ENCODE measurements around the gene CD3D. TPM values are rescaled to one million over a fixed set of nuclear protein-coding genes. Genes with fewer than 3 reads are reported as not detected.
A peak's percentile ranks its signal among the peaks of the same experiment; 100 is the strongest.

Gene CD3D
- total and polyA plus RNA-seq, 2 donors: 0.69 to 5.6 TPM

DNA sequence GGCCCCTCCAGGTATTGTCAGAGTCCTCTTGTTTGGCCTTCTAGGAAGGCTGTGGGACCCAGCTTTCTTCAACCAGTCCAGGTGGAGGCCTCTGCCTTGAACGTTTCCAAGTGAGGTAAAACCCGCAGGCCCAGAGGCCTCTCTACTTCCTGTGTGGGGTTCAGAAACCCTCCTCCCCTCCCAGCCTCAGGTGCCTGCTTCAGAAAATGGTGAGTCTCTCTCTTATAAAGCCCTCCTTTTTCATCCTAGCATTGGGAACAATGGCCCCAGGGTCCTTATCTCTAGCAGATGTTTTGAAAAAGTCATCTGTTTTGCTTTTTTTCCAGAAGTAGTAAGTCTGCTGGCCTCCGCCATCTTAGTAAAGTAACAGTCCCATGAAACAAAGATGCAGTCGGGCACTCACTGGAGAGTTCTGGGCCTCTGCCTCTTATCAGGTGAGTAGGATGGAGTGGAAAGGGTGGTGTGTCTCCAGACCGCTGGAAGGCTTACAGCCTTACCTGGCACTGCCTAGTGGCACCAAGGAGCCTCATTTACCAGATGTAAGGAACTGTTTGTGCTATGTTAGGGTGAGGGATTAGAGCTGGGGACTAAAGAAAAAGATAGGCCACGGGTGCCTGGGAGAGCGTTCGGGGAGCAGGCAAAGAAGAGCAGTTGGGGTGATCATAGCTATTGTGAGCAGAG is 37.8 kb downstream of the CD3D start, which contains the start of gene CD3E:
TSS of gene CD3E (plus strand) at position 163 of the 681 bp plus-strand sequence. CDS start at position 386, 223 bp downstream.
- Histone ChIP-seq H3K4me3 (ENCODE audit: low read depth, low read length) (peak within 1 kb of the TSS; percentile 0), H3K36me3 (ENCODE audit: insufficient read depth) (no peaks in the 10 kb centered on the region), H3K27ac (ENCODE audit: low read depth) (peak within 1 kb of the TSS; percentile 12), H3K4me1 (ENCODE audit: insufficient read depth) (no peaks in the 10 kb centered on the region)
- 72% methylated on average over 8 of the region's 8 CpGs for WGBS
- no peak for DNase-seq (ENCODE audit: extremely low spot score)

DNA sequence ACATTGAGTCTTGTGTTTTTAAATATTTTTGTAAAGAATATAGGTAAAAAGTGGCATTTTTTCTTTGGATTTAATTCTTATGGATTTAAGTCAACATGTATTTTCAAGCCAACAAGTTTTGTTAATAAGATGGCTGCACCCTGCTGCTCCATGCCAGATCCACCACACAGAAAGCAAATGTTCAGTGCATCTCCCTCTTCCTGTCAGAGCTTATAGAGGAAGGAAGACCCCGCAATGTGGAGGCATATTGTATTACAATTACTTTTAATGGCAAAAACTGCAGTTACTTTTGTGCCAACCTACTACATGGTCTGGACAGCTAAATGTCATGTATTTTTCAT is 38.3 kb downstream of the CD3D start:
- no peak overlapping the region for H3K27ac ChIP-seq (ENCODE audit: low read depth)
- no peaks in the 10 kb centered on the region for H3K36me3 ChIP-seq (ENCODE audit: insufficient read depth)
- no peaks in the 10 kb centered on the region for H3K4me1 ChIP-seq (ENCODE audit: insufficient read depth)
- 86% methylated on average over 1 of the region's 1 CpG for WGBS
- H3K4me3 ChIP-seq (ENCODE audit: low read depth, low read length): no peak overlapping the region
- DNase-seq (ENCODE audit: extremely low spot score): no peak

DNA sequence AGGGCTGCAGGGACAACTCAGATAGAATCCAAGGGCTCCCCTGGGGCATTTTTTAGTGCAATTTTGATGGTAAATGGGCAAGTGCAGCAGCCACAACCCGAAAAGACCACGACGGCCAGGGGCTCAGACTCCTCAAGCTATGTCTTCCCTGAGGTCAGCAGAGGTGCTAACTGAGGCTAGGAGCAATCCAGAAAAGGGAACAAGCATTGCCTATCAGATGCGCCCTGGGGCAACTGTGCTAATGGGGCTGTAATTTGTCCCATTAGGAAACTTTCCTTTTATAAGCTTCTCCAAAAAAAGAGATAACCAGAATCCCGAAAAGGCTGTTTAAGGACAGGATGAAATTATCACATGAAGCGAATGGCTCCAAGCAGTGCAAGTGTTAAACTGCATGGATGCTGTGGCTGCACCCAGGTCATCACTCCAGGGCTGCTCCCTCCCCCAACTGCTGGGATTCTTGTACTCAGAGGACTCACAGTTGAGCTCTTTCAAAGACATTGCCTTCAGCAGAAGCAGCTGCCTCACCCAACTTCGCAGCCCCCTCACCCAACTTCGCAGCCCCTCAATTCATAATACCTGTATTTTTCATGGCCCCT is 40.8 kb downstream of the CD3D start:
- Histone ChIP-seq H3K36me3 (ENCODE audit: insufficient read depth) (no peaks in the 10 kb centered on the region), H3K4me3 (ENCODE audit: low read depth, low read length) (no peak overlapping the region), H3K27ac (ENCODE audit: low read depth) (no peak overlapping the region), H3K4me1 (ENCODE audit: insufficient read depth) (no peaks in the 10 kb centered on the region)
- 63% methylated on average over 8 of the region's 8 CpGs for WGBS
- no peak for DNase-seq (ENCODE audit: extremely low spot score)

- DNase-seq (ENCODE audit: extremely low spot score): no peak
Observed at GRCh38 chr11:118295815-118296454, 46.6 kb downstream of the CD3D start.

DNA sequence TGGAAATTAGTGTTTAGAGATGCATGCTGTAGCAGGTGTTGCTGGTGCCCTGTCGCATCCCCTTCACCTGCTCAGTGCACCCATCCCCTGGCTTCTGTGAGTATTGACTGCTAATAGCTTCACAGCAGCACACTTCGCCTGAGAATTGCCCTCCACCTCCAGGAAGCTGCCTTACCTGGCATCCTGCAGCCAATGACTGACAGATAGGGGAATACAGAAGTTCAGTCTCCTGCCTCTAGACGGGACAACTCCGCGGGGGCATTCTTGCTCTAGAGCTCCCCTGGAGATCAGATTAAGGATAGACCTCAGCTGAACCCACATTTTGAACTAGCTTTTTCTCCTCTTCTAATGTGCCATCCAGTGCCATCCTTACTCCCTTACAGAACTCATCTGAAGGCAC is 47.3 kb downstream of the CD3D start:
- 46% methylated on average over 5 of the region's 5 CpGs for WGBS
- DNase-seq (ENCODE audit: extremely low spot score): no peak
- no peak overlapping the region for H3K4me3 ChIP-seq (ENCODE audit: low read depth, low read length)
- H3K36me3 ChIP-seq (ENCODE audit: insufficient read depth): no peaks in the 10 kb centered on the region
- H3K4me1 ChIP-seq (ENCODE audit: insufficient read depth): no peaks in the 10 kb centered on the region
- H3K27ac ChIP-seq (ENCODE audit: low read depth): no peak overlapping the region

More at GRCh38 chr11:118295815-118296454, 46.6 kb downstream of the CD3D start:
- WGBS: 72% methylated on average over 3 of the region's 3 CpGs
- no peaks in the 10 kb centered on the region for H3K36me3 ChIP-seq (ENCODE audit: insufficient read depth)
- H3K27ac ChIP-seq (ENCODE audit: low read depth): no peak overlapping the region
- no peak overlapping the region for H3K4me3 ChIP-seq (ENCODE audit: low read depth, low read length)
- H3K4me1 ChIP-seq (ENCODE audit: insufficient read depth): no peaks in the 10 kb centered on the region

DNA sequence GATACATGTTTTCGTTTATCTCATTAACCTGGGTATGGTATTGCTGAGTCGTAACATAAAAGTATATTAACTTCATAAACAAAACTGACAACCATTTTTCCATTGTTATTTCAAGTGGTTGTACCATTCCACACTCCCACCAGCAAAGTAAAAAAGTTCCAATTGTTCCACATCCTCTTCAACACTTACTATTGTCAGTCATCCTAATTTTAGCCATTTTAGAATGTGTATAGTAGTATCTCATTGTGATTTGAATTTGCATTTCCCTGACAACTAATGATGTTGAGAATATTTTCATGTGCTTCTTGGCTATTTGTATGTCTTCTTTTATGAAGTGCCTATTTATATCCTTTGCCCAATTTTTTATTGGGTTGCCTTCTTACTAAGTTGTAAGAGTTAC is 48.5 kb downstream of the CD3D start:
- Histone ChIP-seq H3K36me3 (ENCODE audit: insufficient read depth) (no peaks in the 10 kb centered on the region), H3K27ac (ENCODE audit: low read depth) (no peak overlapping the region), H3K4me1 (ENCODE audit: insufficient read depth) (no peaks in the 10 kb centered on the region), H3K4me3 (ENCODE audit: low read depth, low read length) (no peak overlapping the region)
- no peak for DNase-seq (ENCODE audit: extremely low spot score)
- WGBS: 86% methylated on average over 2 of the region's 2 CpGs

DNA sequence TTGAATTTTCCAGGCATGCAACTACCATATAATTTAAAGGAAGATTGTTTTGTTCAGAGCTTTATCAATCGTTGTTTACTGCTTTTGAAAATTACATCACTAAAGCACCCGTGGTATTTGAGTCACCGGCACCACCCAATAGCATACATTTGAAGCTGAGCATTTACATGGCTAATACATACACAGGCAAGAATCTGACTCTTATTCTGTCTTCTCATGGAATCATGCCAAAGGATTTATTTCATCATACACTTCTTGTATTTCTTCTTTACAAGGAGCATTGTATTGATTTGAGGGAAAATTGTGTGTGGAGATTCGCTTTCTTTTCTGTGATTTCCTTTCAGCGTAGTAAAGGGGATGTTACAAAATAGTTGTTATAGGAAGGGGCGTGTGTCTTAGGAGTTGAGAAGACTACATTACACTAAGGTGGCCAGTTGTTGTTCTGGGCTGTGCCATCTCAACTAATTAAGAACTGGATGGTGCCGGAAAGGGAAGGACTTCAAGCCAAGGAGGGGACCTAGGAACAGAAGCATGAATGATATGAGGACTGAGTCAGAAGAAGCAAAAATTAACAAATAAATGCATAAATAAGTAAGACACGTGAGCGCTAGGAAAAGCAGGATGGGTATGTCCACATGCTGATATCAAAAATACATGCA is 50.9 kb downstream of the CD3D start:
- H3K36me3 ChIP-seq (ENCODE audit: insufficient read depth): no peaks in the 10 kb centered on the region
- no peak overlapping the region for H3K27ac ChIP-seq (ENCODE audit: low read depth)
- no peak overlapping the region for H3K4me3 ChIP-seq (ENCODE audit: low read depth, low read length)
- DNase-seq (ENCODE audit: extremely low spot score): no peak
- H3K4me1 ChIP-seq (ENCODE audit: insufficient read depth): no peaks in the 10 kb centered on the region
- WGBS: 73% methylated on average over 9 of the region's 9 CpGs

DNA sequence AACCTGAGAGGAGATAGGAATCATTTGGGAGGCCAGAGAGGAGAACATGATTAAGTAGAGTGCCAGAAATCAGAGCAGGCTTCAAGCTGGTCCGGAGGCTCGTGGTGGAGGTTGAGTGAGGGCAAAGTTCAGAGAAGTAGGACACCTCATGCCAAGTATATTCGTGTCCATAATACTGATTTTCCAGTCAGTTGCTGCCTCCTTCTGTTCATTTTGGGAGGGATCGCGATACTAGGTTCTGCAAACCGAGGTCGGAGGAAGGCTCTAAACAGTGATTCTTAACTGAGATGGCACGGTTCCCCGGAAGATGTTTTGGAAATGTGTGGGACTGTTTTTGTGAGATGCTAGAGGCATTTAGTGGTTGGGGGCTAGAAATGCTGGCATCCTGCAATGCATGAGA is 51.6 kb downstream of the CD3D start:
- Histone ChIP-seq H3K4me3 (ENCODE audit: low read depth, low read length) (no peak overlapping the region), H3K4me1 (ENCODE audit: insufficient read depth) (no peaks in the 10 kb centered on the region), H3K27ac (ENCODE audit: low read depth) (no peak overlapping the region), H3K36me3 (ENCODE audit: insufficient read depth) (no peaks in the 10 kb centered on the region)
- DNase-seq (ENCODE audit: extremely low spot score): no peak
- 26% methylated on average over 9 of the region's 9 CpGs for WGBS

GRCh38 chr11:118289401-118289800 is 53.1 kb downstream of the CD3D start:
- no peak for DNase-seq (ENCODE audit: extremely low spot score)

More at GRCh38 chr11:118289401-118289800, 53.1 kb downstream of the CD3D start:
- Histone ChIP-seq H3K4me1 (ENCODE audit: insufficient read depth) (no peaks in the 10 kb centered on the region), H3K36me3 (ENCODE audit: insufficient read depth) (no peaks in the 10 kb centered on the region), H3K4me3 (ENCODE audit: low read depth, low read length) (no peak overlapping the region), H3K27ac (ENCODE audit: low read depth) (no peak overlapping the region)

Small RNA genes within 50 kb of the gene (small RNA-seq; reads per million reads assigned to genes)
- gene AP001582.1: not detected

Other genes starting within 250 kb of the CD3D start
- gene SCN4B, start 189.9 kb downstream of the CD3D start, total RNA-seq: 4.8 TPM
- gene SCN4B, start 189.9 kb downstream of the CD3D start, polyA plus RNA-seq: 5.5 TPM
- 2.7 TPM for gene SCN2B, start 166.1 kb downstream of the CD3D start, total RNA-seq
- gene SCN2B, start 166.1 kb downstream of the CD3D start, polyA plus RNA-seq: 0.79 TPM
- 6.5 TPM for gene JAML, start 117.7 kb downstream of the CD3D start, total RNA-seq
- 6.0 TPM for gene JAML, start 117.7 kb downstream of the CD3D start, polyA plus RNA-seq
- gene MPZL3, start 90.3 kb downstream of the CD3D start, total RNA-seq: 4.7 TPM
- 1.4 TPM for gene MPZL3, start 90.3 kb downstream of the CD3D start, polyA plus RNA-seq
- 62.8 TPM for gene MPZL2, start 78.4 kb downstream of the CD3D start, total RNA-seq
- gene MPZL2, start 78.4 kb downstream of the CD3D start, polyA plus RNA-seq: 44.2 TPM
- 0.32 TPM for gene CD3E, start 38.0 kb downstream of the CD3D start, total RNA-seq
- 3.6 TPM for gene CD3E, start 38.0 kb downstream of the CD3D start, polyA plus RNA-seq
- 1.1 TPM for gene CD3G, start 1.6 kb upstream of the CD3D start, total RNA-seq
- gene CD3G, start 1.6 kb upstream of the CD3D start, polyA plus RNA-seq: 0.48 TPM
- gene UBE4A, start 16.9 kb upstream of the CD3D start, total RNA-seq: 54.2 TPM
- 19.7 TPM for gene UBE4A, start 16.9 kb upstream of the CD3D start, polyA plus RNA-seq
- 70.1 TPM for gene ATP5MG, start 58.9 kb upstream of the CD3D start, total RNA-seq
- gene ATP5MG, start 58.9 kb upstream of the CD3D start, polyA plus RNA-seq: 210 TPM
- 82.4 TPM for gene KMT2A, start 93.8 kb upstream of the CD3D start, total RNA-seq
- 19.6 TPM for gene KMT2A, start 93.8 kb upstream of the CD3D start, polyA plus RNA-seq
- gene TTC36, start 184.8 kb upstream of the CD3D start, total RNA-seq: not detected
- gene TTC36, start 184.8 kb upstream of the CD3D start, polyA plus RNA-seq: 0.49 TPM
- gene TMEM25, start 188.5 kb upstream of the CD3D start, total RNA-seq: 14.1 TPM
- 23.9 TPM for gene TMEM25, start 188.5 kb upstream of the CD3D start, polyA plus RNA-seq
- 26.1 TPM for gene IFT46, start 223.2 kb upstream of the CD3D start, total RNA-seq
- gene IFT46, start 223.2 kb upstream of the CD3D start, polyA plus RNA-seq: 25.1 TPM
- 141 TPM for gene ARCN1, start 229.7 kb upstream of the CD3D start, total RNA-seq
- 90.2 TPM for gene ARCN1, start 229.7 kb upstream of the CD3D start, polyA plus RNA-seq